ENCODE measurements around the gene ZNF609. TPM values are rescaled to one million over a fixed set of nuclear protein-coding genes. Genes with fewer than 3 reads are reported as not detected.

The ZNF609 gene
- total and polyA plus RNA-seq, 2 of the 13 experiments (the other 11 are each of a cell fraction or from before 2014, with no cell fraction given) = 8.9 to 9.9 TPM

DNA sequence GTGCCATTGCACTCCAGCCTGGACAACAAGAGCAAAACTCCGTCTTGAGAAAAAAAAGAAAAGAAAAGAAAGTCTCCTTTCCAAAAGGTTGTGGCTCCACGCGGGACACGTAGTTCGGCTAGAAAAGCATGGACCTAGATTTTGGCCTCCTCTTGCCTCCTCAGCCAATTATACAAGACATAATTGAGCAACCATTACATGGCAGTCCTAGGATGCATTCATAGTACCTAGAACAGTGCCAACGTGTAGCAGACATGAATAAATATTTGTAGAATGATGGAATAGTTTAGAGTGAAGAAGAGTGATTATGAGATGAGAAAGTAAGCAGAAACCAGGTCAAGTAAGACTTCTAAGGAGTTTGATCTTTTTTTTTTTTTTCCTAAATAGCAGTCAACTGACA, 112.5 kb downstream of the ZNF609 start:
- Histone ChIP-seq H3K79me2 (ENCODE audit: insufficient read depth, low read length) (peaks cover 17% of the 10 kb centered on the region), H3K4me3 (replicated peaks in 1 of 3; ENCODE audit: insufficient read depth in 1 of 3, low read depth in 2 of 3, low read length in 3 of 3) (no peak overlapping the region), H2AFZ (ENCODE audit: low read length) (no peak overlapping the region), H3K36me3 (replicated peaks in 1 of 2; ENCODE audit: control insufficient read depth in 1 of 2, insufficient read depth in 2 of 2, low read length in 2 of 2) (0 out of 5 replicates have a peak, but pooled peaks cover 0 to 2% of the 10 kb centered on the region in 2 experiments), H3K4me2 (ENCODE audit: low read depth, low read length) (no peak overlapping the region), H3K9me3 (ENCODE audit: low read length) (no peaks in the 10 kb centered on the region), H4K20me1 (ENCODE audit: insufficient read depth, low read length) (no peaks in the 10 kb centered on the region), H3K27ac (ENCODE audit: extremely low read length, insufficient read depth, low read length) (no peak overlapping the region), H3K27me3 (ENCODE audit: control insufficient read depth in 1 of 2, insufficient read depth in 2 of 2, low read length in 2 of 2) (no peaks in the 10 kb centered on the region), H3K4me1 (ENCODE audit: insufficient read depth, low read length) (peaks cover 45% of the 10 kb centered on the region), H3K9ac (ENCODE audit: insufficient read depth, low read depth, low read length) (no peak overlapping the region)
- in situ Hi-C loops (cut with HindIII; ENCODE audit: extremely low pct_ligation_motif_present, low pct_unique_long_range_greater_than_20kb) = no loop called here
- ATAC-seq = no peak
- DNase-seq (ENCODE audit: low spot score) = no peak
- FAIRE-seq = no peak
- intact Hi-C loops (cut with micrococcal nuclease; ENCODE audit: unreplicated experiment) = no loop called here
- POLR2A ChIA-PET = no interaction called here
- BruUV-seq (replicated peaks) = no TSS peak
- no peak for TF ChIP-seq GATAD1 (CRISPR knock-in tag; IDR thresholded peaks at IDR 0.05)
- TF ChIP-seq CHD2 (IDR thresholded peaks at IDR 0.05; ENCODE audit: low read depth, low read length) = no peak
- TF ChIP-seq RNF2 (conservative IDR thresholded peaks at IDR 0.05; ENCODE audit: low read depth) = no peak
- TF ChIP-seq SIN3A (IDR thresholded peaks at IDR 0.05; ENCODE audit: borderline replicate concordance, low read depth, low read length) = no peak
- no peak for TF ChIP-seq POLR2AphosphoS2 (IDR thresholded peaks at IDR 0.05; ENCODE audit: low read depth, low read length)
- TF ChIP-seq RFXANK (CRISPR knock-in tag; IDR thresholded peaks at IDR 0.05) = no peak
- TF ChIP-seq, protein P1, sequence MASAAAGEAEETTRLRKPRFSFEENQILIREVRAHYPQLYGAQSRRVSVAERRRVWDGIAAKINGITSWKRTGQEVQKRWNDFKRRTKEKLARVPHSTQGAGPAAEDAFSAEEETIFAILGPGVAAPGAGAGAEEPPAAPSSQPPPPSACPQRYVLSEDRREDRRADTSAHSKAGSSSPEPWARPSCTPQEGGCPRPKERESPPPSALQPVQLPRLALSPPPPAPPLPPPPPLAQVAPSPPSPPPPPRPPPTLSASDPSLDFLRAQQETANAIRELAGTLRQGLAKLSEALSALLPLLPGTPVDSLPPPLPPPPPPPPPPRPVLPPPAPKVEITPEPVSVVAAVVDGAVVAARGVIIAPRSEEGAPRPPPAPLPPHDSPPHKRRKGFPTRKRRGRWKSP (CRISPR knock-in tag; IDR thresholded peaks at IDR 0.05) = no peak
- TF ChIP-seq KAT2B (IDR thresholded peaks at IDR 0.05; ENCODE audit: borderline replicate concordance, low read depth, low read length) = no peak
- TF ChIP-seq EHMT2 (IDR thresholded peaks at IDR 0.05; ENCODE audit: borderline replicate concordance, low read depth, low read length) = no peak
- no peak for TF ChIP-seq ELF3 (CRISPR knock-in tag; IDR thresholded peaks at IDR 0.05)
- TF ChIP-seq, protein P2, sequence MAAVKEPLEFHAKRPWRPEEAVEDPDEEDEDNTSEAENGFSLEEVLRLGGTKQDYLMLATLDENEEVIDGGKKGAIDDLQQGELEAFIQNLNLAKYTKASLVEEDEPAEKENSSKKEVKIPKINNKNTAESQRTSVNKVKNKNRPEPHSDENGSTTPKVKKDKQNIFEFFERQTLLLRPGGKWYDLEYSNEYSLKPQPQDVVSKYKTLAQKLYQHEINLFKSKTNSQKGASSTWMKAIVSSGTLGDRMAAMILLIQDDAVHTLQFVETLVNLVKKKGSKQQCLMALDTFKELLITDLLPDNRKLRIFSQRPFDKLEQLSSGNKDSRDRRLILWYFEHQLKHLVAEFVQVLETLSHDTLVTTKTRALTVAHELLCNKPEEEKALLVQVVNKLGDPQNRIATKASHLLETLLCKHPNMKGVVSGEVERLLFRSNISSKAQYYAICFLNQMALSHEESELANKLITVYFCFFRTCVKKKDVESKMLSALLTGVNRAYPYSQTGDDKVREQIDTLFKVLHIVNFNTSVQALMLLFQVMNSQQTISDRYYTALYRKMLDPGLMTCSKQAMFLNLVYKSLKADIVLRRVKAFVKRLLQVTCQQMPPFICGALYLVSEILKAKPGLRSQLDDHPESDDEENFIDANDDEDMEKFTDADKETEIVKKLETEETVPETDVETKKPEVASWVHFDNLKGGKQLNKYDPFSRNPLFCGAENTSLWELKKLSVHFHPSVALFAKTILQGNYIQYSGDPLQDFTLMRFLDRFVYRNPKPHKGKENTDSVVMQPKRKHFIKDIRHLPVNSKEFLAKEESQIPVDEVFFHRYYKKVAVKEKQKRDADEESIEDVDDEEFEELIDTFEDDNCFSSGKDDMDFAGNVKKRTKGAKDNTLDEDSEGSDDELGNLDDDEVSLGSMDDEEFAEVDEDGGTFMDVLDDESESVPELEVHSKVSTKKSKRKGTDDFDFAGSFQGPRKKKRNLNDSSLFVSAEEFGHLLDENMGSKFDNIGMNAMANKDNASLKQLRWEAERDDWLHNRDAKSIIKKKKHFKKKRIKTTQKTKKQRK (IDR thresholded peaks at IDR 0.05; ENCODE audit: low read length) = no peak
- no peak for TF ChIP-seq ZNF160 (CRISPR knock-in tag; IDR thresholded peaks at IDR 0.05)
- TF ChIP-seq, protein P3, sequence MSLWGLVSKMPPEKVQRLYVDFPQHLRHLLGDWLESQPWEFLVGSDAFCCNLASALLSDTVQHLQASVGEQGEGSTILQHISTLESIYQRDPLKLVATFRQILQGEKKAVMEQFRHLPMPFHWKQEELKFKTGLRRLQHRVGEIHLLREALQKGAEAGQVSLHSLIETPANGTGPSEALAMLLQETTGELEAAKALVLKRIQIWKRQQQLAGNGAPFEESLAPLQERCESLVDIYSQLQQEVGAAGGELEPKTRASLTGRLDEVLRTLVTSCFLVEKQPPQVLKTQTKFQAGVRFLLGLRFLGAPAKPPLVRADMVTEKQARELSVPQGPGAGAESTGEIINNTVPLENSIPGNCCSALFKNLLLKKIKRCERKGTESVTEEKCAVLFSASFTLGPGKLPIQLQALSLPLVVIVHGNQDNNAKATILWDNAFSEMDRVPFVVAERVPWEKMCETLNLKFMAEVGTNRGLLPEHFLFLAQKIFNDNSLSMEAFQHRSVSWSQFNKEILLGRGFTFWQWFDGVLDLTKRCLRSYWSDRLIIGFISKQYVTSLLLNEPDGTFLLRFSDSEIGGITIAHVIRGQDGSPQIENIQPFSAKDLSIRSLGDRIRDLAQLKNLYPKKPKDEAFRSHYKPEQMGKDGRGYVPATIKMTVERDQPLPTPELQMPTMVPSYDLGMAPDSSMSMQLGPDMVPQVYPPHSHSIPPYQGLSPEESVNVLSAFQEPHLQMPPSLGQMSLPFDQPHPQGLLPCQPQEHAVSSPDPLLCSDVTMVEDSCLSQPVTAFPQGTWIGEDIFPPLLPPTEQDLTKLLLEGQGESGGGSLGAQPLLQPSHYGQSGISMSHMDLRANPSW (CRISPR knock-in tag; IDR thresholded peaks at IDR 0.05; ENCODE audit: borderline replicate concordance) = no peak
- TF ChIP-seq ZNF441 (CRISPR knock-in tag; IDR thresholded peaks at IDR 0.05; ENCODE audit: borderline replicate concordance) = no peak
- TF ChIP-seq FLYWCH1 (CRISPR knock-in tag; IDR thresholded peaks at IDR 0.05) = no peak
- CTCF ChIA-PET (ENCODE audit: low intra/inter-chr PET ratio, low total read pairs) = no interaction called here
- WGBS (ENCODE audit: low lambda C conversion rate) = 94% methylated on average over 6 of the region's 6 CpGs
